CD8-positive, alpha-beta memory T cell (primary cell): ENCODE results near the gene TRPV4. TPM values are rescaled to one million over a fixed set of nuclear protein-coding genes. Genes with fewer than 3 reads are reported as not detected.

Experiments used
- CTCF ChIA-PET: fragments of 350-600 bp; sonication (Branson Sonifier 250); formaldehyde crosslinking; loops from one replicate; lab custom pipeline; 2021; ENCODE audit warnings: antibody characterized with exemption; lab: Charles Lee
- POLR2A ChIA-PET: fragments of 350-600 bp; sonication (Branson Sonifier 250); formaldehyde crosslinking; loops from one replicate; lab custom pipeline; 2021; ENCODE audit warnings: antibody characterized with exemption; lab: Charles Lee
- DNase-seq, 5 donors: peaks; one replicate each; pipeline versions ENCODE4 v3.0.0 to v3.0.0-alpha.2; 2020 to 2022; ENCODE audit warnings: mixed read lengths in 1 of 5
- H3K27ac ChIP-seq: one replicate; pipeline ENCODE4 v1.7.0; 2013; ENCODE audit warnings: low read depth, mild to moderate bottlenecking, low read length, moderate library complexity
- H3K27me3 ChIP-seq: 2 replicates; pipeline ENCODE4 v1.7.0; 2013; ENCODE audit warnings: low read length, mild to moderate bottlenecking; ENCODE audit not compliant: insufficient read depth, poor library complexity, severe bottlenecking
- H3K36me3 ChIP-seq: 2 replicates; pipeline ENCODE4 v1.7.0; 2013; ENCODE audit warnings: mild to moderate bottlenecking, low read length, moderate library complexity; ENCODE audit not compliant: insufficient read depth
- H3K4me1 ChIP-seq: 2 replicates; pipeline ENCODE4 v1.7.0; 2013; ENCODE audit warnings: mild to moderate bottlenecking, low read length, moderate library complexity; ENCODE audit not compliant: insufficient read depth
- H3K4me3 ChIP-seq: 2 replicates; pipeline ENCODE4 v1.7.0; 2013; ENCODE audit warnings: mild to moderate bottlenecking, low read length
- H3K9me3 ChIP-seq: 2 replicates; pipeline ENCODE4 v1.7.0; 2013; ENCODE audit warnings: mild to moderate bottlenecking, low read length
- H3K27ac Mint-ChIP-seq, 8 donors: one replicate each; pipeline ENCODE4 v1.8.0; 2020 to 2021; ENCODE audit warnings: mixed read lengths in 8 of 8, mild to moderate bottlenecking in 6 of 8, inconsistent platforms in 3 of 8, moderate library complexity in 3 of 8
- H3K27me3 Mint-ChIP-seq, 2 donors: one replicate each; pipeline ENCODE4 v1.8.0; 2020 to 2021; ENCODE audit warnings: mixed read lengths in 2 of 2, mild to moderate bottlenecking in 1 of 2, moderate library complexity in 1 of 2
- H3K36me3 Mint-ChIP-seq, 3 donors: one replicate each; pipeline ENCODE4 v1.8.0; 2020 to 2021; ENCODE audit warnings: mixed read lengths in 3 of 3, inconsistent platforms in 1 of 3, mild to moderate bottlenecking in 1 of 3
- H3K4me1 Mint-ChIP-seq, 3 donors: one replicate each; pipeline ENCODE4 v1.8.0; 2020 to 2021; ENCODE audit warnings: mixed read lengths in 3 of 3, inconsistent platforms in 1 of 3, mild to moderate bottlenecking in 1 of 3
- H3K4me3 Mint-ChIP-seq, 7 donors: one replicate each; pipeline ENCODE4 v1.8.0; 2020 to 2021; ENCODE audit warnings: mixed read lengths in 7 of 7, mild to moderate bottlenecking in 6 of 7, moderate library complexity in 4 of 7, inconsistent platforms in 2 of 7
- H3K9me3 Mint-ChIP-seq, 5 donors: one replicate each; pipeline ENCODE4 v1.8.0; 2020 to 2022; ENCODE audit warnings: mixed read lengths in 5 of 5, mild to moderate bottlenecking in 3 of 5, moderate library complexity in 2 of 5, inconsistent platforms in 1 of 5
- polyA plus RNA-seq: library from polyadenylated mRNA; unstranded; fragments of 300-500 nt; fragmentation: Illumina TruSeq; gene quantifications from one replicate; pipeline ENCODE4 v1.2.3, GENCODE V29; 2021
- total RNA-seq, 2 experiments: library from RNA; stranded (reverse); gene quantifications; one replicate each; pipeline ENCODE4 v1.2.3, GENCODE V29; 2021

The TRPV4 gene
- total and polyA plus RNA-seq, 3 experiments from 2014 or later = not detected

GRCh38 chr12:109785854-109786253 lies 47.3 kb downstream of the TRPV4 start:
- Histone ChIP-seq H3K9me3 (no peaks in the 10 kb centered on the region), H3K27ac (no peak overlapping the region), H3K36me3 (no peaks in the 10 kb centered on the region), H3K4me3 (no peak overlapping the region), H3K4me1 (no peaks in the 10 kb centered on the region), H3K27me3 (no peaks in the 10 kb centered on the region)
- peaks cover 11 to 36% of the 10 kb centered on the region in 2 donors for H3K27me3 Mint-ChIP-seq
- no peaks in the 10 kb centered on the region for H3K36me3 Mint-ChIP-seq
- H3K9me3 Mint-ChIP-seq = peaks cover 0 to 3% (median 0%) of the 10 kb centered on the region in 5 donors
- no peak overlapping the region for H3K27ac Mint-ChIP-seq
- CTCF ChIA-PET = no interaction called here
- DNase-seq = no peak
- POLR2A ChIA-PET = no interaction called here
- no peaks in the 10 kb centered on the region for H3K4me1 Mint-ChIP-seq
- H3K4me3 Mint-ChIP-seq = no peak overlapping the region

- H3K36me3 ChIP-seq = no peaks in the 10 kb centered on the region
- no peaks in the 10 kb centered on the region for H3K4me1 ChIP-seq
- H3K27me3 ChIP-seq = no peaks in the 10 kb centered on the region
- ChIA-PET POLR2A (no interaction called here), CTCF (no interaction called here)
- Mint-ChIP-seq H3K27ac (no peak overlapping the region), H3K4me1 (no peaks in the 10 kb centered on the region), H3K4me3 (no peak overlapping the region), H3K36me3 (no peaks in the 10 kb centered on the region), H3K27me3 (peaks cover 5 to 27% of the 10 kb centered on the region in 2 donors), H3K9me3 (peaks cover 0 to 3% (median 0%) of the 10 kb centered on the region in 5 donors)
- no peak for DNase-seq
- H3K4me3 ChIP-seq = no peak overlapping the region
- H3K27ac ChIP-seq = no peak overlapping the region
- no peaks in the 10 kb centered on the region for H3K9me3 ChIP-seq
Observed at GRCh38 chr12:109783965-109784244, 49.3 kb downstream of the TRPV4 start.

GRCh38 chr12:109783135-109783964 lies 49.8 kb downstream of the TRPV4 start:
- no peak overlapping the region for H3K27ac Mint-ChIP-seq
- H3K27me3 Mint-ChIP-seq = peaks cover 5 to 25% of the 10 kb centered on the region in 2 donors
- H3K27me3 ChIP-seq = no peaks in the 10 kb centered on the region
- no peak overlapping the region for H3K27ac ChIP-seq
- no peaks in the 10 kb centered on the region for H3K36me3 ChIP-seq
- no peak overlapping the region for H3K4me3 ChIP-seq
- H3K9me3 ChIP-seq = no peaks in the 10 kb centered on the region
- no peaks in the 10 kb centered on the region for H3K36me3 Mint-ChIP-seq
- DNase-seq = no peak
- H3K4me3 Mint-ChIP-seq = no peak overlapping the region
- POLR2A ChIA-PET = no interaction called here
- H3K4me1 ChIP-seq = no peaks in the 10 kb centered on the region
- H3K9me3 Mint-ChIP-seq = peaks cover 0 to 3% (median 0%) of the 10 kb centered on the region in 5 donors
- CTCF ChIA-PET = no interaction called here
- no peaks in the 10 kb centered on the region for H3K4me1 Mint-ChIP-seq

- POLR2A ChIA-PET = no interaction called here
Observed at GRCh38 chr12:109782326-109782703, 50.9 kb downstream of the TRPV4 start.

GRCh38 chr12:109781668-109782325 lies 51.4 kb downstream of the TRPV4 start:
- Mint-ChIP-seq H3K27ac (peak overlapping the region in 1 of 8 donors; percentile 71), H3K4me3 (no peak overlapping the region), H3K36me3 (no peaks in the 10 kb centered on the region), H3K9me3 (peaks cover 0 to 3% (median 0%) of the 10 kb centered on the region in 5 donors), H3K27me3 (peaks cover 5 to 23% of the 10 kb centered on the region in 2 donors), H3K4me1 (peaks cover 4 to 6% (median 5%) of the 10 kb centered on the region in 3 donors)
- no peak for DNase-seq
- no peaks in the 10 kb centered on the region for H3K9me3 ChIP-seq
- ChIA-PET CTCF (no interaction called here), POLR2A (no interaction called here)
- no peaks in the 10 kb centered on the region for H3K27me3 ChIP-seq
- no peaks in the 10 kb centered on the region for H3K36me3 ChIP-seq
- H3K27ac ChIP-seq = no peak overlapping the region
- no peak overlapping the region for H3K4me3 ChIP-seq
- no peaks in the 10 kb centered on the region for H3K4me1 ChIP-seq

More at GRCh38 chr12:109782326-109782703, 50.9 kb downstream of the TRPV4 start:
- no peak overlapping the region for H3K27ac ChIP-seq
- H3K27ac Mint-ChIP-seq = no peak overlapping the region
- H3K4me1 Mint-ChIP-seq = peaks cover 4 to 5% (median 5%) of the 10 kb centered on the region in 3 donors
- H3K4me1 ChIP-seq = no peaks in the 10 kb centered on the region
- DNase-seq = no peak
- peaks cover 5 to 23% of the 10 kb centered on the region in 2 donors for H3K27me3 Mint-ChIP-seq
- H3K36me3 ChIP-seq = no peaks in the 10 kb centered on the region
- CTCF ChIA-PET = no interaction called here
- no peaks in the 10 kb centered on the region for H3K36me3 Mint-ChIP-seq
- no peaks in the 10 kb centered on the region for H3K27me3 ChIP-seq
- no peaks in the 10 kb centered on the region for H3K9me3 ChIP-seq
- H3K9me3 Mint-ChIP-seq = peaks cover 0 to 3% (median 0%) of the 10 kb centered on the region in 5 donors
- no peak overlapping the region for H3K4me3 Mint-ChIP-seq
- no peak overlapping the region for H3K4me3 ChIP-seq

- no peak overlapping the region for H3K4me3 ChIP-seq
- H3K4me3 Mint-ChIP-seq = no peak overlapping the region
- H3K4me1 ChIP-seq = no peaks in the 10 kb centered on the region
- POLR2A ChIA-PET = no interaction called here
- no peaks in the 10 kb centered on the region for H3K36me3 Mint-ChIP-seq
- peaks cover 7 to 9% of the 10 kb centered on the region in 2 donors for H3K27me3 Mint-ChIP-seq
- CTCF ChIA-PET = interaction anchor here (1.0 to 1.7 kb wide), 2 partner anchors 66 to 181 kb away, joined by 4 to 5 read pairs; no protein-coding TSS in a partner anchor
- no peak overlapping the region for H3K27ac ChIP-seq
- peaks cover 4 to 6% (median 5%) of the 10 kb centered on the region in 3 donors for H3K4me1 Mint-ChIP-seq
- no peak overlapping the region for H3K27ac Mint-ChIP-seq
- H3K36me3 ChIP-seq = no peaks in the 10 kb centered on the region
- no peaks in the 10 kb centered on the region for H3K27me3 ChIP-seq
- no peak for DNase-seq
- peaks cover 0 to 3% (median 0%) of the 10 kb centered on the region in 5 donors for H3K9me3 Mint-ChIP-seq
- H3K9me3 ChIP-seq = no peaks in the 10 kb centered on the region
Observed at GRCh38 chr12:109779382-109779781, 53.8 kb downstream of the TRPV4 start.

GRCh38 chr12:109778684-109779083 lies 54.5 kb downstream of the TRPV4 start:
- Mint-ChIP-seq H3K27me3 (peaks cover 7 to 8% of the 10 kb centered on the region in 2 donors), H3K4me1 (peaks cover 4 to 7% (median 6%) of the 10 kb centered on the region in 3 donors), H3K27ac (no peak overlapping the region), H3K4me3 (no peak overlapping the region), H3K9me3 (peaks cover 0 to 3% (median 0%) of the 10 kb centered on the region in 5 donors), H3K36me3 (no peaks in the 10 kb centered on the region)
- POLR2A ChIA-PET = no interaction called here
- Histone ChIP-seq H3K4me1 (no peaks in the 10 kb centered on the region), H3K27ac (no peak overlapping the region), H3K9me3 (no peaks in the 10 kb centered on the region), H3K4me3 (no peak overlapping the region), H3K27me3 (no peaks in the 10 kb centered on the region), H3K36me3 (no peaks in the 10 kb centered on the region)
- CTCF ChIA-PET = interaction anchor here (1.4 kb wide), 1 partner anchor 346 kb away, joined by 3 read pairs; no protein-coding TSS in a partner anchor
- no peak for DNase-seq

- H3K27me3 Mint-ChIP-seq = peaks cover 5 to 11% of the 10 kb centered on the region in 2 donors
- Histone ChIP-seq H3K4me3 (no peak overlapping the region), H3K36me3 (no peaks in the 10 kb centered on the region), H3K27ac (no peak overlapping the region), H3K9me3 (no peaks in the 10 kb centered on the region), H3K27me3 (no peaks in the 10 kb centered on the region), H3K4me1 (no peaks in the 10 kb centered on the region)
- POLR2A ChIA-PET = interaction anchor here (0.6 kb wide), 1 partner anchor 24 kb away, joined by 4 read pairs; no protein-coding TSS in a partner anchor
- peaks cover 6 to 16% (median 6%) of the 10 kb centered on the region in 3 donors for H3K4me1 Mint-ChIP-seq
- CTCF ChIA-PET = interaction anchor here (1.4 to 6.2 kb wide), 3 partner anchors 179 to 345 kb away, joined by 3 to 51 read pairs (median 26); no protein-coding TSS in a partner anchor
- peak overlapping the region in 2 of 8 donors; percentile 30 to 82 for H3K27ac Mint-ChIP-seq
- peak in 2 of 5 donors; percentile 4 to 27 for DNase-seq
- H3K9me3 Mint-ChIP-seq = peaks cover 0 to 3% (median 0%) of the 10 kb centered on the region in 5 donors
- no peaks in the 10 kb centered on the region for H3K36me3 Mint-ChIP-seq
- peak overlapping the region in 3 of 7 donors; percentile 6 to 55 (median 21) for H3K4me3 Mint-ChIP-seq
Observed at GRCh38 chr12:109777544-109777943, 55.7 kb downstream of the TRPV4 start.
